Measurements from ENCODE around the gene SORCS2. TPM values are rescaled to one million over a fixed set of nuclear protein-coding genes. Genes with fewer than 3 reads are reported as not detected.

SORCS2 gene
- total RNA-seq, 4 donors from 2014 or later = 0.07 to 1.2 (median 0.11) TPM

DNA sequence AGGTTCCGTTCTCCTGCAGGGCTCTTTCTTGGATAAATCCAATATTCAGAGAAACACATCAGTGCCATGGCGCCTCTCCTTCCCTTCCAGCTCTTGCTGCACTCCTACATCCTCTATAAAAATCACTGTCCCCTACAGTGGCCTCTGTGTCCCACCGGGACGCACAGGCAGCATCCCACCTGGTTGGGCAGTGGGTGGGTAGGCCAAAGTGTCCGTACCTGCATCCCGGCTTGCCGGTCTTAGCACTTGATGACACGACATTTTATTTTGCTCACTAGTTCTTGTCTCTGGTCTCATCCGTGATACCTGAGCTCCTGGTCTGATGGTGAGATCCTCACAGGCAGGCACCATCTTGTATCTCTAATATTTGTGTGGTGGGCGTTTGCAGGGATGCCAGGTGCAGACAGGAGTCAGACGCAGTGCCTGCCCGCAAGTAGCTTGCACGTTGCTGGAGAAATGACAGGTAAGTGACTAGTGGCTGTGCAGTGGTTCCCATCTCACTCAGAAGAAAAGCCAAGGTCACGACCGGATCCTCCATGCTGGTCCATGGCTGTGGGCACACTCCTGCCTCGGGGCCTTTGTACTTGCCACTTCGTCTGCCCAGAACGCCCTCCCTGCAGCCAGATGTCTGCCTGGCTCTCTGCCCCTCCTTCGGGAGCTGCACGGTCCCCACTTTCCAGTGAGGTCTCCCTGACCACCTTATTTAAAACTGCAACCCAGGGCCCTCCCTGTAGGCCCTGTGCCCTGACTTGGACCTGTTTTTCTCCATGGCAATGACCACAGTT is 109.7 kb downstream of the SORCS2 start:
- H3K27me3 ChIP-seq = peaks cover 2 to 12% (median 9%) of the 10 kb centered on the region in 3 donors
- DNase-seq = no peak

DNA sequence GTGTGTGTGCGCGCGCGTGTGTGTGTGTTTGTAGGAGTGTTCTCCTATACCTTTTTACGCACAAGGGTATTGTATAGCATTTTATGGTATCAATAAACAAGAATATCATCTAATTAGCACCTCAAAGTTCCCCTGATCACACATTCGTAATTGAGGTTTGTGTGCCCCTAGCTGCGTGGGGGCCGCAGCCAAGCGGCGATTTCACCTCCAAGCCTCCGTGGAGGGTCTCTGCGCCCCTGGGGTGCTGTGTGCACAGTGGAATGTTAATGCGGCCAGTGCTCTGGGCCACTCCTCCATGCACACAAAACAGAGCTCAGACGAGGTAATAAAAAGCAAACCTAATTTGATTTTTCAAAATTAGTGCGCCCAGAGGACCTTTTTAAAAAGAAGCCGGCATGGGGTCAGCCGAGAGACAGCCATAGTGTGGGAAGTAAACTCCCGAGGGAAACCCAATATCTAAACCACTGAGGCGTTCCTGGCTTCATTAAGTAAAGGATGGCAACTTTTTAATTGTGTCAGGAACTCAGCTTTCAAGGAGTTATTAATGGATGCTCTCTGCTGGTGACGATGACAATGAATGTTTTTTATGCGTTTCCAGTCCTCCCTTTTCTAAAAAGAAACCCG is 110.6 kb downstream of the SORCS2 start:
- H3K4me3 ChIP-seq = no peak overlapping the region
- in situ Hi-C loops (cut with MboI; ENCODE audit: low sequenced_read_pairs in 4 of 4) = no loop called here
- DNase-seq (no peak), ATAC-seq (no peak)
- TF ChIP-seq, protein P1, sequence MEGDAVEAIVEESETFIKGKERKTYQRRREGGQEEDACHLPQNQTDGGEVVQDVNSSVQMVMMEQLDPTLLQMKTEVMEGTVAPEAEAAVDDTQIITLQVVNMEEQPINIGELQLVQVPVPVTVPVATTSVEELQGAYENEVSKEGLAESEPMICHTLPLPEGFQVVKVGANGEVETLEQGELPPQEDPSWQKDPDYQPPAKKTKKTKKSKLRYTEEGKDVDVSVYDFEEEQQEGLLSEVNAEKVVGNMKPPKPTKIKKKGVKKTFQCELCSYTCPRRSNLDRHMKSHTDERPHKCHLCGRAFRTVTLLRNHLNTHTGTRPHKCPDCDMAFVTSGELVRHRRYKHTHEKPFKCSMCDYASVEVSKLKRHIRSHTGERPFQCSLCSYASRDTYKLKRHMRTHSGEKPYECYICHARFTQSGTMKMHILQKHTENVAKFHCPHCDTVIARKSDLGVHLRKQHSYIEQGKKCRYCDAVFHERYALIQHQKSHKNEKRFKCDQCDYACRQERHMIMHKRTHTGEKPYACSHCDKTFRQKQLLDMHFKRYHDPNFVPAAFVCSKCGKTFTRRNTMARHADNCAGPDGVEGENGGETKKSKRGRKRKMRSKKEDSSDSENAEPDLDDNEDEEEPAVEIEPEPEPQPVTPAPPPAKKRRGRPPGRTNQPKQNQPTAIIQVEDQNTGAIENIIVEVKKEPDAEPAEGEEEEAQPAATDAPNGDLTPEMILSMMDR (IDR thresholded peaks at IDR 0.05 in 4 of 5, conservative IDR thresholded peaks at IDR 0.05 in 1 of 5) = no peak
- TF ChIP-seq POLR2A (IDR thresholded peaks at IDR 0.05) = no peak
- H3K36me3 ChIP-seq = no peaks in the 10 kb centered on the region
- H3K4me1 ChIP-seq = no peaks in the 10 kb centered on the region
- no peaks in the 10 kb centered on the region for H3K9me3 ChIP-seq
- no peak overlapping the region for H3K27ac ChIP-seq
- H3K27me3 ChIP-seq = peaks cover 2 to 14% (median 9%) of the 10 kb centered on the region in 3 donors
- intact Hi-C loops (cut with DNase I; ENCODE audit: low total_unique reads) = no loop called here

More for the DNA sequence above, 109.7 kb downstream of the SORCS2 start:
- TF ChIP-seq, protein P1 (IDR thresholded peaks at IDR 0.05 in 4 of 5, conservative IDR thresholded peaks at IDR 0.05 in 1 of 5) = no peak
- no peak for TF ChIP-seq POLR2A (IDR thresholded peaks at IDR 0.05)
- no peak for ATAC-seq
- in situ Hi-C loops (cut with MboI; ENCODE audit: low sequenced_read_pairs in 4 of 4) = no loop called here
- Histone ChIP-seq H3K36me3 (no peaks in the 10 kb centered on the region), H3K4me3 (no peak overlapping the region), H3K9me3 (no peaks in the 10 kb centered on the region), H3K27ac (no peak overlapping the region), H3K4me1 (no peaks in the 10 kb centered on the region)
- intact Hi-C loops (cut with DNase I; ENCODE audit: low total_unique reads) = no loop called here

DNA sequence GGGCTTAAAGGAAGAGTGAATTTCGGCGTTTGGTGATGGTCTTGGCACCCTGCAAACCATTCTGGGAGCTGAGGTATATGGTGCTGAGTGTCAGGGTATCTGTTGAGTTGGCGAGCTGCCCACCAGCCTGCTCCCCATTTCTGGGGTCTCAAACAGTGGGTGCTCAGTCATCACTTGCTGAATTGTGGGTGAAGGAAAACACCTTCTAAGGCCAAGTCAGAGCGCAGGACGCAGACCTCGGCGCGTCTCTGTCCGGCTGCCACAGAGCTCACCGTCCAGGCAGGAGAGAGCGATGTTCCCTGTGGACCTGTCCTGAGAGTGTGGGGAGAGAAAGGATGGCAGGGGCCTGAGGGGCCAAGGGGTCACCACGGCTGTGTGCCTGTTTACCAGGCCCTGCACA is 111.2 kb downstream of the SORCS2 start:
- H3K4me1 ChIP-seq = no peaks in the 10 kb centered on the region
- intact Hi-C loops (cut with DNase I; ENCODE audit: low total_unique reads) (no loop called here), in situ Hi-C loops (cut with MboI; ENCODE audit: low sequenced_read_pairs in 4 of 4) (no loop called here)
- no peak for DNase-seq
- H3K27me3 ChIP-seq = peaks cover 2 to 13% (median 9%) of the 10 kb centered on the region in 3 donors
- no peak for TF ChIP-seq POLR2A (IDR thresholded peaks at IDR 0.05)
- TF ChIP-seq, protein P1 (IDR thresholded peaks at IDR 0.05 in 4 of 5, conservative IDR thresholded peaks at IDR 0.05 in 1 of 5) = no peak
- H3K27ac ChIP-seq = no peak overlapping the region
- no peaks in the 10 kb centered on the region for H3K9me3 ChIP-seq
- H3K36me3 ChIP-seq = no peaks in the 10 kb centered on the region
- no peak for ATAC-seq
- H3K4me3 ChIP-seq = no peak overlapping the region

DNA sequence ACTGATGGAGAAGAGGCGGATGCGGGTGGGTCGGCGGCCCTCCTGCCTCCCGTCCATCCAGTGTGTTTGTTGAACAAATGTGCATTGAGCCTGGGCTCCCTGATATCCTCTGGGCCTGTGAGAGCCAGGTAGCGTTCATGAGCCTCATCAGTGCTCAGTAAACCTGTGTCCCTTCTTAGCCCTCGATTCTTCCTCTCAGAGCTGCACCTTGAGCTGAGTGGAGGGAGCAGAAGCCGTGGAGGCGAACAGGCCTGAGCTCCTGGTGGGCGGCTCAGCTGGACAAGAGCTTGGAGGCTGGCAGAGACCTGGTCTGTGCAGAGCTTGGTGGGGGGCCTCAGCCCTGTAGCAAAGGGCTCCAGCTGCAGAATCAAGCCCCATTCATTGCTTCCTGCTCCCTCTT is 112.1 kb downstream of the SORCS2 start:
- in situ Hi-C loops (cut with MboI; ENCODE audit: low sequenced_read_pairs in 4 of 4) = no loop called here
- ATAC-seq (no peak), DNase-seq (no peak)
- Histone ChIP-seq H3K4me1 (no peaks in the 10 kb centered on the region), H3K27me3 (peaks cover 2 to 13% (median 8%) of the 10 kb centered on the region in 3 donors), H3K9me3 (no peaks in the 10 kb centered on the region), H3K36me3 (no peaks in the 10 kb centered on the region), H3K4me3 (no peak overlapping the region), H3K27ac (no peak overlapping the region)
- intact Hi-C loops (cut with DNase I; ENCODE audit: low total_unique reads) = no loop called here
- TF ChIP-seq, protein P1 (IDR thresholded peaks at IDR 0.05 in 4 of 5, conservative IDR thresholded peaks at IDR 0.05 in 1 of 5) = no peak
- no peak for TF ChIP-seq POLR2A (IDR thresholded peaks at IDR 0.05)

All from gastrocnemius medialis (tissue), 4 donors.